CD4-positive, alpha-beta T cell treated with Interleukin-10 for 1 hour (primary cell): ENCODE measurements around the gene TSN.

ENCODE experiments used
- DNase-seq: peaks from one replicate; pipeline ENCODE4 v3.0.0-alpha.2; 2020

Gene TSN

DNA sequence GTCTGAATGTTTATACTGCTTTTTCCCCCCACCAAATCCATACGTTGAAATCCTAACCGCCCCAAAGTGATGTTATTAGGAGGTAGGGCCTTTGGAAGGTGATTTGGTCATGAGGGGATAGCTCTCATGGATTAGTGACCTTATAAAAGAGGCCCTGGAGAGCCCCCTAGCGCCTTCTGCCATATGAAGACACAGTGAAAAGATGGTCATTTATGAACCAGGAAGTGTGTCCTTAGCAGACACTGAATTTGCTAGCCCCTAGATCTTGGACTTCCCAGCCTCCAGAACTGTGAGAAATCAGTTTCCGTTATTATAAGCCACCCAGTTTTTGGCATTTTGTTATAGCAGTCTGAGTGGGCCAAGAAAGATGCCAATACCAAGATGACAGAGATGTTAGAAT, 7.2 kb upstream of the TSN start:
- peak; percentile 23 for DNase-seq

- no peak for DNase-seq
Measured at GRCh38 chr2:121754851-121755236, 607 bp upstream of the TSN start.

GRCh38 chr2:121764681-121765228, 9.3 kb downstream of the TSN start:
- no peak for DNase-seq

DNA sequence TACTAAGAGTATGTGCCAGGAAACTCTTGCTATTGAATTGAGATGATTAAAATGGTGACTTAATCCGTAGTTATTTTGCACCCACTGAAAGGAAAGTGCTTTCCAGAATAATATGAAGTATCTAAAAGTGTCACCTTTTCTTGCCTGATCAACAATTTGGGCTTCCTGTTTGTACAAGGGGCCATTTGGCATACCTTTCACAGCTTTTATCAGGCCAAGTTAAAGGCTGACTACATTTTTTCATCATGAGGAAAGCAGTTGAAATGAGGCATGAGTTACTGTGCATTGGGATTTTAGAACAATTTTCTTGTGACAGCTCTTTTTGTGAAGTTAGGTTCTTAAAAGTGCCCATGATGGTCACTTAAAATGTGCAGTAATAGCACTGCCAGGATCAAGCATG, 11.2 kb downstream of the TSN start:
- no peak for DNase-seq

DNA sequence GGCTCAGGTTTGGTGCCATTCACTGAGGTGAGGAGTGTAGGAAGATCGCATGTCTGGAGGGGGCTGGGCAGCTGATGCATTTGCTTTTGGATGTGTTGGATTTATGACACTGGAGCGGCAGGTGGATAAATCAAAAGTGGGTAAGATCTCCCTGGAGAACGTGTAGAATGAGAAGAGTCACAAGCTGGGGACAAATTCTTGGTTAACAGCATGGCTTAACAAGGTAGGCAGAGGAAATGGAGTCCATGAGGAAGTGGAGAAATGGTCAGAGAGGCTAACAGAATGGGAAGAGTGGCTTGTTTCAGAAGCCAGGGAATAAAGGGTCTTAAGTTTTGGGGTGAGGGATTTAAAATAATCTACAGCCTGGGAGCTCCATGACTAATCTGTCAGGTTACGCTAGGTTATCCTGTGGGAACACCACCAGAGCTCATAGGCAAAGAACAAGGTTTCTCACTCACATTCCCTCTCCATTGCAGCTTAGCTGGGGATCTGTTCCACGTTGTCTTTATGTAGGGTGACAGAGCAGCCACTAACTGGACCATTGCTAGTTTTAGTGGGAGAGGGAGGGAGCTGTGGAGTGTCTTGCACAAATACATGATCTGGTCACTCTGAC, 12.8 kb downstream of the TSN start:
- DNase-seq: no peak

DNA sequence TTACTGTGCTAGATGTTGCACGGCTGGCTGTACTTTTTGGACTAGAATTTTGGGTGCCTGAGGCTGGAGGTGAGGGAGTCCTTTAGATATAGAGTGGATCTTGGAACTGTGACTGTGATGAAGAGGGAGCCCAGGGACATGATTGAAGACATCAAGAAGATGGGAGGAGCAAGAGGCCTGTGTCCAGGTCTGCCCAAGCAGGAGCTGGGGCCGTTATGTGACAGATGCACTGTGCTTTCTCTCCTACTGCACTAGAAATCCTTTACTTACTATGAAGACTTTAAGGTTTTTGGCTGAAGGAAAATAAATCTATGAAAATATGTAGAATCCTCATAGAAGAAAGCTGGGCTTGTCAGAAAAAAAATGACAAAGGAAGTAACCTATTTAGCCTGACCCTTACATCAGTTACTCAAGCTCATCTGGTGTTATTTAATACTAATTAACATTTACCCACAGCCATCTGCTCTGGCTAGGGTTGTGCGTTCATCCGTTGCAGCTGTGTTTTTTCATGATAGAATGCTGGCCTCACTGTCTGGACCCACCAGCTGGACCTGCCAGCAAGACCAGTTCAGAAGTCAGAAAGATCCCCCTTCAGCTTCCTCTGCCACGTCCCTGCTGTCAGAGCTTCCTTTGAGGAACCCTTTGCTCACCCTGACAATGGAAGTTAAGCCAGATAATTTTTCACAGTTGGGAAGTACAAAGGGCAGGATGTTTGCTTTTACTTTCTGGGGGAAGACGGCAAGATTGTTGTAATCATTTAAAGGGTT, 16.7 kb downstream of the TSN start:
- no peak for DNase-seq

GRCh38 chr2:121774235-121774634, 18.8 kb downstream of the TSN start:
- no peak for DNase-seq

GRCh38 chr2:121776361-121776760, 20.9 kb downstream of the TSN start:
- no peak for DNase-seq

- DNase-seq: no peak
Measured at GRCh38 chr2:121776885-121777698, 21.6 kb downstream of the TSN start.

DNA sequence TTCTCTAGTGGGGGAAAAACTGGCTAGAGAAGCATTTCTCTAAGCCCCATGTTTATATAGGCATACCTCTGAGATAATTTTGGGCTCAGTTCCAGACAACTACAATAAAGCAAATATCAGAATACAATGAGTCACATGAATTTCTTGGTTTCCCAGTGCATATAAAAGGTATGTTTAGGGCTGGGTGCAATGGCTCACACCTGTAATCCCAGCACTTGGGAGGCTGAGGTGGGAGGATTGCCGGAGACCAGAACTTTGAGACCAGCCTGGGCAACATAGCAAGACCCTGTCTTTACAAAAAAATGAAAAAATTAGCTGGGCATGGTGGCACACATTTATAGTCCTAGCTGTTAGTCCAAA, 22.2 kb downstream of the TSN start:
- DNase-seq: no peak

DNA sequence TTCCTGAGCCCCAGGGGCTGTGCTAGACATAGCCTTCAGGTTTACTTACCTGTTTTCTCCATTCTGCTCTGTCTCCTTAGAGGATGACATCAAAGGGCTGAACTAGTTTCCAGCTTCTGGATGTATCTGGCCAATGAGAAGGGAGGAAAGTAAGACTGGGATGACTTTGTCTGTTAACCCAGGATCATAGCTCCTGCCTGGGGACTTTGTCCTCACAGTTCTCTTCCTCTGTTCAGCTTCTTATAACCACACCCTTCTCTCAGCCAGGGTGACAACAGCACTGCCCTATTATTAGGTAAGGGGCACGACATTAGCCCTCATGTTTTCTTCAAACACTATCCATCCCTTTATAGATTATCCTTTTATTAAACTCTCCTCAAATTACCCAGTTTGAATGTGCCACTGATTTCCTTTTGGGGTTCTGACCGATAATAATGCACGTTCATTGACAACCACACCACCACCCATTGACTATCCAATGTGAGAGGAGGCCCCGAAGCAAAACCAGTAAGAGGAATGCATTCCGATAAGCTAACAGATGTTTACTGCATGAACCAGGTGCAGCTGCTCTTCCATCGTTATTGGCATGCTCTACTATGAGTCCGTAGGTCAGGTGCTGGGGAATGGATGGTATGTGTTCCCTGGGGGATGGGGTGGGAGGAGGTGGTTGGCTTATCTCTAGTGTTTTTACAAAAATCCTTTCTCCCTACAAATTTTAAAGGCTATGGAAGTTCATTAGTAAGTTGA, 23.5 kb downstream of the TSN start:
- no peak for DNase-seq

DNA sequence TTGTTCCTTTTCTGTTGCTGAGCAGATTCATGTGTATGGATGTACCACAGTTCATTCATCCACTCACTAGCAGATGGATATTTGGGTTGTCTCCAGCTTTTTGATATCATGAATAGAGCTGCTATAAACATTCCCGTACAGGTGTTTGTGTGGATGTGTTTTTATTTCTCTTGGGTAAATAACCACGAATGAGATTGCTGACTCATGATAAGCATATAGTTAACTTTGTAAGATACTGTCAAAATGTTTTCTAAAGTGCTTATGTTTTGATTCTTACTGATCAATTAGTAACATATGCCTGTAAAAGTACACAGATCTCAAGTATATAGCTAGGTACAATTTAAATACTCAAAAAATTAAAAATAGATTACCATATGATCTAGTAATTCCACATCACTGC, 27.7 kb downstream of the TSN start:
- DNase-seq: no peak

DNA sequence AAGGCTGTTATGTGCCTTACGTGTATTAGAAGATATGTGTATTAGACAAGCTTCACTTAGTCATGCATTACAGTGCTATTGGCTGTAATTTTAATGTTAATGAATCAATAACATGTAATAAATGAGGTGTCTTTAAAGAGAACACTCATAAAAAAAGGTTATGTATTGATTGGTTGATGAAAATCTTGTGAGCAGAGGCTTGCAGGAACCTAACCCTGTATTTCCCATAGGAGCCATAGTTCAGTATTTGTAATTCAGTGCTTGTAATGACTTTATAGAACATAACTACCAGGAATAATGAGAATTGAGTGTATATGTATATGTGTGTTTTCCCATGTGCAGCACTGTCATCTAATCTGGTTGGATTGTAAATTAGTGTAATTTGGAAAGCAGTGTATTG, 33.2 kb downstream of the TSN start:
- DNase-seq: no peak

DNA sequence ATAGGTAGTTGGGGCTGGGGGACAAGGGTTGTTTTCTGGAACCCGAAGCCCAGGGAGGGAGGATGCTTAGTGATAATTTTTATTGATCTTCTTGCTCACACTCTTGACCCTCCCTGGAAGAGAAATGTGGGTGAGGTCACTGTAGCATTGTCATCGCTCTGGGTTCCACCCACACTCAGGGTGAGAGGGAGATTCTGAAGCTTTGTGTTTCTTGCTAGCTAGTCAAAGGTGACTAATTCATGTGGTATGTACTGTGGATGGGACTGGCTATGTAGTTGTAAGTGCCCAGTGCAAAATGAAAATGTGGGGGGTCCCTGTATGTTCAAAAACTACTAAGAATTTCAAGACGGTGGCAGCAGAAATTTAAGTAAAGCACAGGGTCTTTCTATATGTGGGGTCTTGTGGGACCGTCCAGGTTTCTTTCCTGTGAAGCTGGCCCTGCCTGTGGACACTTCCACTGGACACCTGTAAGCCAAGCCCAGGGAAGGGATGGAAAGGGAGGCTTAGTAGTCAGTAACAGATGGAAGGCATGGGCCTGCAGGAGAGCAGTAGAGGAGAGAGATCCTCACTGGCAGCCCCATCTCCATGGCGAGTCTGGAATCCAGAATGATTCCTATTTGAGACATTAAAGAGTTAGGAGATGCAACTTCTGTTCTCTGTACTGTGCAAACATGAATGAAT, 35.0 kb downstream of the TSN start:
- no peak for DNase-seq

DNA sequence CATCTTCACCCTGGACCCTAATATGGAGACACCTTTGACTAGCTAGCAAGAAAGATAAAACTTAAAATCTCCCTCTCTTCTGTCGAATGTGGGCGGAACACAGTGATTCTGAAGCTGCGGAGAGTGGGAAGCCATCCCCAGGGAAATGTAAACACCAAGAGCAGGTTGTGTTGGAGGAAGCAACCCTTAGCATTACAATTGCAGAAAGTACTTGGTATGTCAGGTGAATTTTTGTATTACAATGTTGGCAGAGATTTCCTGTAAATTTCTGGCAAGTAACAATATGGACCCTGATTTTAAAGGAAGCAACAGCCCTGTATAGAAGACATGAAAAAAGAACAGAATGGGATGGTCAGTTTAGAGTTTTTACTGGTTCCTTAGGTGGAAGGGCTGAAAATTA, 35.8 kb downstream of the TSN start:
- DNase-seq: no peak

- DNase-seq: no peak
Measured at GRCh38 chr2:121791801-121792221, 36.4 kb downstream of the TSN start.

GRCh38 chr2:121793816-121794215, 38.4 kb downstream of the TSN start:
- DNase-seq: no peak

GRCh38 chr2:121794233-121794632, 38.8 kb downstream of the TSN start:
- no peak for DNase-seq

GRCh38 chr2:121796239-121796638, 40.8 kb downstream of the TSN start:
- no peak for DNase-seq

DNA sequence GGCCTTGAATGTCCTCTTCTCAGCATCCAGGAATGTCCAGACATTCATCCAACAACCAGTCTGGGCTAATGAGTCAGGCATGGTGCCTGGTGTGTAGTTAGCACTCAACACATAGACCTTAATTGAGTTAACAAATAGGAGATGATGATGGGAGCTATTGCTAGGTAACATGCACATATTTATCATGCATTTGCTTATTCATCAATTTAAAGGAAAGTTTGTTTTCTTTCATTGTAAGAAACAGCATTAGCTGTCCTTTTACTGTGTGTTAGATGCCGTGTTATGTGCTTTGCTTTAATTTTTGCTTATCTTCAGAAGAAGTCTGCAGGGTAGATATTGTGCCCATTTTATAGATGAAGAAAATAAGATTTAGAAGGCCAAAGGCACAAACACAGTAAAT, 43.2 kb downstream of the TSN start:
- DNase-seq: no peak

GRCh38 chr2:121801916-121802315, 46.5 kb downstream of the TSN start:
- no peak for DNase-seq

- no peak for DNase-seq
Measured at GRCh38 chr2:121803503-121803902, 48.1 kb downstream of the TSN start.
